HG03432 (cell line): ENCODE measurements around the gene NOL12.

ENCODE experiments used
- ATAC-seq: cut with Tn5 transposase; IDR thresholded peaks from one replicate; pipeline ENCODE4 v1.9.1; 2021; ENCODE audit warnings: mild to moderate bottlenecking, moderate library complexity; ENCODE audit not compliant: unreplicated experiment

The NOL12 gene

GRCh38 chr22:37659066-37659896 is 26.9 kb upstream of the NOL12 start:
- peak; percentile 23 for ATAC-seq

GRCh38 chr22:37659897-37660708 is 26.0 kb upstream of the NOL12 start:
- no peak for ATAC-seq

- ATAC-seq = no peak
Observed at GRCh38 chr22:37660709-37661045, 25.5 kb upstream of the NOL12 start.

GRCh38 chr22:37661160-37661924 is 24.8 kb upstream of the NOL12 start:
- ATAC-seq = no peak

- ATAC-seq = no peak
Observed at GRCh38 chr22:37662039-37662438, 24.1 kb upstream of the NOL12 start.

GRCh38 chr22:37663521-37664140 is 22.5 kb upstream of the NOL12 start:
- no peak for ATAC-seq

GRCh38 chr22:37664249-37665101 is 21.7 kb upstream of the NOL12 start:
- no peak for ATAC-seq

- ATAC-seq = no peak
Observed at GRCh38 chr22:37665487-37665886, 20.7 kb upstream of the NOL12 start.

- ATAC-seq = no peak
Observed at GRCh38 chr22:37669586-37669985, 16.6 kb upstream of the NOL12 start.

GRCh38 chr22:37672206-37672919 is 13.8 kb upstream of the NOL12 start:
- no peak for ATAC-seq

- no peak for ATAC-seq
Observed at GRCh38 chr22:37672920-37673455, 13.2 kb upstream of the NOL12 start.

GRCh38 chr22:37674248-37674647 is 11.9 kb upstream of the NOL12 start:
- ATAC-seq = no peak

- ATAC-seq = peak; percentile 61
Observed at GRCh38 chr22:37674951-37675929, 10.9 kb upstream of the NOL12 start, which contains the start of gene LGALS1. Gene LGALS1 (plus strand): TSS chr22:37675636. CDS start chr22:37675703, 67 bp downstream.

GRCh38 chr22:37675930-37676735 is 10.0 kb upstream of the NOL12 start:
- ATAC-seq = no peak

GRCh38 chr22:37676736-37677492 is 9.2 kb upstream of the NOL12 start:
- peak; percentile 51 for ATAC-seq

GRCh38 chr22:37677493-37677974 is 8.6 kb upstream of the NOL12 start:
- ATAC-seq = peak; percentile 2
